ENCODE results near the gene NOS2. TPM values are rescaled to one million over a fixed set of nuclear protein-coding genes. Genes with fewer than 3 reads are reported as not detected.
"Not testable (repeated sequence)": the region's sequence is repeated elsewhere in the genome, so short reads cannot be mapped to it uniquely, and the experiment has no call there.

The NOS2 gene
- total RNA-seq, 4 donors from 2014 or later, result 0.40 to 20.3 (median 2.2) TPM

DNA sequence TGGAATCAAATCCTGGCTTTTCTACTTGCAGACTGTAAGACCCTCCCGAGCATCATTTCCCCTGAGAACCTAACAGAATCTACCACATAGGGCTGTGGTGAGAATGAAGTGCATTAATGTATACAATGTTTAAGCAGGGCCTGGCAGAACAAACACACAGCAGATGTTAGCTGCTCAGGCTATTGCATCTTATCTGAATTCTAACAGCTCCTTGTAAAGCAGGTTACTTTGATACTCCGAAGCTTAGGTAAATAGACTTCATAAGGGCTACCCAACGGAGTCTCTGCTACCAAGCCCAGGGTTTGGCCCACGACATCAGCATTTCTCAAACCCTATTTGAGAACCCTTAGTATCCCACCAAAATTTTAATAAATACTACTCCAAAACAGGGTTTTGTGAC is 24.4 kb upstream of the NOS2 start:
- Histone ChIP-seq H3K27ac (peak overlapping the region in 2 of 4 donors; percentile 10 to 18), H3K9me3 (peaks cover 0 to 9% of the 10 kb centered on the region in 2 donors), H3K4me1 (peaks cover 0 to 12% (median 7%) of the 10 kb centered on the region in 4 donors), H3K36me3 (no peaks in the 10 kb centered on the region), H3K27me3 (no peaks in the 10 kb centered on the region), H3K4me3 (no peak overlapping the region)
- DNase-seq, result no peak
- intact Hi-C loops (cut with DNase I; ENCODE audit: low total_unique reads), result no loop called here
- no peak for TF ChIP-seq POLR2A (IDR thresholded peaks at IDR 0.05)
- no peak for TF ChIP-seq POLR2AphosphoS5 (IDR thresholded peaks at IDR 0.05)
- WGBS, 2 donors (ENCODE audit: low coverage in 1 of 2), result 48% methylated on average over 4 of the region's 4 CpGs; no CpG with 5 or more reads in 1 of the 2 donors
- in situ Hi-C loops (cut with MboI; ENCODE audit: low pct_ligation_motif_present in 1 of 4, low pct_unique_long_range_greater_than_20kb in 1 of 4, low sequenced_read_pairs in 3 of 4), result no loop called here

DNA sequence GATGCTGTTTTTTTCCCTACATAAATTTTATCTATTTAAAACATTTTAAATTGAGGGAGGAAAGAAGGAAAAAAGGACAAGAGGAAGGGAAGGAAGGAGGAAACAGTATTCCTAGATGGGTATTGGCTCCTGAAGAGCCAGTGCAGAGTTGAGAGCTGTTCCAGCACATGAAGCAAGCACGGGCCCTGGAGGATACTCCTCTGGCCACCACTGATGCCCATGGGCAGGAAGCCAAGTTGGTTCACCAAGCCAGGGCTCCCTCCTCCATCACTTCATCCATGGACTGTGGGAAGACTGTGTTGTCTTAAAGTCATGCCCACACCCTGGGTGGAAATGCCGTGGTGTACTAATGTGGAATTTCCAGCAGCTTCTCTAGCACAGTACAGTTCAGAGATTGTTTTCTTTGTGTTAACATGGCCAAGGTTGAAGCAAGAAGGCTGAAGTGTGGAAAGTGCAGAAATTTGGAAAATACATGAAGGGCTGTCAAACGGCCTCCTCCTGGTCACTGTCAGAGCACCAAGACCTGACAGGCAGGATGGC is 23.9 kb upstream of the NOS2 start:
- H3K27me3 ChIP-seq, result no peaks in the 10 kb centered on the region
- no peak for DNase-seq
- H3K36me3 ChIP-seq, result no peaks in the 10 kb centered on the region
- H3K27ac ChIP-seq, result peak overlapping the region in 2 of 4 donors; percentile 10 to 18
- H3K9me3 ChIP-seq, result peaks cover 0 to 9% of the 10 kb centered on the region in 2 donors
- no peak for TF ChIP-seq EP300 (IDR thresholded peaks at IDR 0.05; ENCODE audit: low read depth)
- TF ChIP-seq POLR2A (IDR thresholded peaks at IDR 0.05), result no peak
- no peak for TF ChIP-seq POLR2AphosphoS5 (IDR thresholded peaks at IDR 0.05)
- TF ChIP-seq, protein P1, sequence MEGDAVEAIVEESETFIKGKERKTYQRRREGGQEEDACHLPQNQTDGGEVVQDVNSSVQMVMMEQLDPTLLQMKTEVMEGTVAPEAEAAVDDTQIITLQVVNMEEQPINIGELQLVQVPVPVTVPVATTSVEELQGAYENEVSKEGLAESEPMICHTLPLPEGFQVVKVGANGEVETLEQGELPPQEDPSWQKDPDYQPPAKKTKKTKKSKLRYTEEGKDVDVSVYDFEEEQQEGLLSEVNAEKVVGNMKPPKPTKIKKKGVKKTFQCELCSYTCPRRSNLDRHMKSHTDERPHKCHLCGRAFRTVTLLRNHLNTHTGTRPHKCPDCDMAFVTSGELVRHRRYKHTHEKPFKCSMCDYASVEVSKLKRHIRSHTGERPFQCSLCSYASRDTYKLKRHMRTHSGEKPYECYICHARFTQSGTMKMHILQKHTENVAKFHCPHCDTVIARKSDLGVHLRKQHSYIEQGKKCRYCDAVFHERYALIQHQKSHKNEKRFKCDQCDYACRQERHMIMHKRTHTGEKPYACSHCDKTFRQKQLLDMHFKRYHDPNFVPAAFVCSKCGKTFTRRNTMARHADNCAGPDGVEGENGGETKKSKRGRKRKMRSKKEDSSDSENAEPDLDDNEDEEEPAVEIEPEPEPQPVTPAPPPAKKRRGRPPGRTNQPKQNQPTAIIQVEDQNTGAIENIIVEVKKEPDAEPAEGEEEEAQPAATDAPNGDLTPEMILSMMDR (IDR thresholded peaks at IDR 0.05), result no peak
- WGBS, 2 donors (ENCODE audit: low coverage in 1 of 2), result 42 to 45% methylated on average over 3 of the region's 3 CpGs
- H3K4me1 ChIP-seq, result peaks cover 0 to 15% (median 7%) of the 10 kb centered on the region in 4 donors
- in situ Hi-C loops (cut with MboI; ENCODE audit: low pct_ligation_motif_present in 1 of 4, low pct_unique_long_range_greater_than_20kb in 1 of 4, low sequenced_read_pairs in 3 of 4) (no loop called here), intact Hi-C loops (cut with DNase I; ENCODE audit: low total_unique reads) (no loop called here)
- H3K4me3 ChIP-seq, result no peak overlapping the region

DNA sequence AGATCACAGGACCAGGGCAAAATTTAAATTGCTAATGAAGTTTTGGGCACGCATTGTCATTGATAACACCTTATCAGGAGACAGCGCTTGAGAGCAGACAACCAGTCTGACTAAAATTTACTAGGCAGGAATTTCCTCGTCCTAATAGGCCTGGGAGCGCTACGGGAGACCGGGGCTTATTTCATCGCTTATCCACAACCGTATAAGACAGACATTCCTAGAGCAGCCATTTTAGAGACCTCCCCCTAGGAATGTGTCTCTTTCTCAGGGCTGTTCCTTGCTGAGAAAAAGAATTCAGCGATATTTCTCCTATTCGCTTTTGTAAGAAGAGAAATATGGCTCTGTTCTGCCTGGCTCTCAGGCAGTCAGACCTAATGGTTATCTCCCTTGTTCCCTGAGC is 21.8 kb upstream of the NOS2 start:
- DNase-seq; in situ Hi-C loops (cut with MboI; ENCODE audit: low pct_ligation_motif_present in 1 of 4, low pct_unique_long_range_greater_than_20kb in 1 of 4, low sequenced_read_pairs in 3 of 4); H3K27ac ChIP-seq; intact Hi-C loops (cut with DNase I; ENCODE audit: low total_unique reads); H3K4me3 ChIP-seq; H3K9me3 ChIP-seq; H3K27me3 ChIP-seq; H3K36me3 ChIP-seq: not testable (repeated sequence)
- H3K4me1 ChIP-seq, result peaks cover 6 to 30% (median 18%) of the 10 kb centered on the region in 4 donors
- WGBS, 2 donors (ENCODE audit: low coverage in 1 of 2), result 89 to 93% methylated on average over 8 to 10 of the region's 10 CpGs

DNA sequence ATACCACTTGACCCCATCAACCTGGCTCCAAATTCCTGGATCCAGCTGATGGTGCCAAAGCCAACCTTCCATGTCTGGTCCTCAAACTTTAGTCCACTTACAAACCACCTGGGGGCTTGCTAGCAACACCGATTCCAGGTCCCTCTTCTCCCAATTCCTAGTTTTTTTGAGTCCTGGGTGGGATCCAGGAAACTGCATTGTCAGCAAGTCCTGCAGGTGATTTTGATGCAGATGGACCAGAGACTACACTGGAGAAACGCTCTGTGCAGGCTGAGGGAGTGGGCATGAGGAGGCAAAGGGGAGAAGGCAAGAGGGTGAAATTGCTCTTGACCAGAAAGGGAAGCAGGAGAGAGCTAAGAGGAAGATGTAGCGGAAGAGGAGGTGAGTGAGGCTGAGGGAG is 21.0 kb upstream of the NOS2 start:
- no peak for DNase-seq
- intact Hi-C loops (cut with DNase I; ENCODE audit: low total_unique reads) (no loop called here), in situ Hi-C loops (cut with MboI; ENCODE audit: low pct_ligation_motif_present in 1 of 4, low pct_unique_long_range_greater_than_20kb in 1 of 4, low sequenced_read_pairs in 3 of 4) (no loop called here)
- Histone ChIP-seq H3K27ac (no peak overlapping the region), H3K27me3 (no peaks in the 10 kb centered on the region), H3K4me3 (no peak overlapping the region), H3K36me3 (no peaks in the 10 kb centered on the region), H3K9me3 (peaks cover 0 to 9% of the 10 kb centered on the region in 2 donors), H3K4me1 (peaks cover 6 to 30% (median 18%) of the 10 kb centered on the region in 4 donors)
- WGBS, 2 donors (ENCODE audit: low coverage in 1 of 2), result 94 to 100% methylated on average over 1 to 3 of the region's 3 CpGs
- TF ChIP-seq POLR2AphosphoS5 (IDR thresholded peaks at IDR 0.05) (no peak), EP300 (IDR thresholded peaks at IDR 0.05; ENCODE audit: low read depth) (no peak), POLR2A (IDR thresholded peaks at IDR 0.05) (no peak)
- TF ChIP-seq, protein P1 (IDR thresholded peaks at IDR 0.05), result no peak

DNA sequence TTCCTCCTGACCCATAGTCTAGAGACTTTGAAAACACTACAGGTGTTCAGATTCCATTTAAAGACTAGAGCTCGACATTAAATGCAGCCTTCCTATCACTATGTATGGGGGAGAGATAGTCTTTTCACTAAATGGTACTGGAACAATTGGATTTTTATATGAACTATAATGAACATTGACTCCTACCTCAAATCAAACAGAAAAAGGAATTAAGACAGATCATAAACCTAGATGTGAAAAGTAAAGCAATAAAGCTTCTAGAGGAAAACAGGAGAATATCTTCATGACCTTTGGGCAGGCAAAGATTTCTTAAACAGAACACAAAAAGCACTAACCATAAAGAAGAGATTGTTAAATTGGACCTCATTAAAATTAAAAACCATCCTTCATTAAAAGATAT is 18.8 kb upstream of the NOS2 start:
- no peak overlapping the region for H3K4me3 ChIP-seq
- TF ChIP-seq POLR2A (IDR thresholded peaks at IDR 0.05) (no peak), EP300 (IDR thresholded peaks at IDR 0.05; ENCODE audit: low read depth) (no peak), POLR2AphosphoS5 (IDR thresholded peaks at IDR 0.05) (no peak)
- TF ChIP-seq, protein P1 (IDR thresholded peaks at IDR 0.05), result no peak
- no peaks in the 10 kb centered on the region for H3K27me3 ChIP-seq
- 50 to 52% methylated on average over 1 of the region's 1 CpG for WGBS, 2 donors (ENCODE audit: low coverage in 1 of 2)
- intact Hi-C loops (cut with DNase I; ENCODE audit: low total_unique reads) (no loop called here), in situ Hi-C loops (cut with MboI; ENCODE audit: low pct_ligation_motif_present in 1 of 4, low pct_unique_long_range_greater_than_20kb in 1 of 4, low sequenced_read_pairs in 3 of 4) (no loop called here)
- H3K27ac ChIP-seq, result peak overlapping the region in 3 of 4 donors; percentile 36 to 63 (median 43)
- no peak for DNase-seq
- no peaks in the 10 kb centered on the region for H3K36me3 ChIP-seq
- peaks cover 0 to 9% of the 10 kb centered on the region in 2 donors for H3K9me3 ChIP-seq
- peaks cover 6 to 20% (median 14%) of the 10 kb centered on the region in 4 donors for H3K4me1 ChIP-seq

Data from transverse colon (tissue), 4 donors.